GM18870 (cell line): ENCODE data around the gene MT1HL1.
A peak's percentile ranks its signal among the peaks of the same experiment; 100 is the strongest.

Experiments
- ATAC-seq: cut with Tn5 transposase; IDR thresholded peaks from one replicate; pipeline ENCODE4 v1.9.1; 2021; ENCODE audit warnings: moderate library complexity; ENCODE audit not compliant: unreplicated experiment

Gene MT1HL1

GRCh38 chr1:237004116-237004515, at the start of gene MT1HL1:
TSS of gene MT1HL1 (minus strand) at chr1:237004441. CDS start at chr1:237004372, 69 bp downstream.
- no peak for ATAC-seq

DNA sequence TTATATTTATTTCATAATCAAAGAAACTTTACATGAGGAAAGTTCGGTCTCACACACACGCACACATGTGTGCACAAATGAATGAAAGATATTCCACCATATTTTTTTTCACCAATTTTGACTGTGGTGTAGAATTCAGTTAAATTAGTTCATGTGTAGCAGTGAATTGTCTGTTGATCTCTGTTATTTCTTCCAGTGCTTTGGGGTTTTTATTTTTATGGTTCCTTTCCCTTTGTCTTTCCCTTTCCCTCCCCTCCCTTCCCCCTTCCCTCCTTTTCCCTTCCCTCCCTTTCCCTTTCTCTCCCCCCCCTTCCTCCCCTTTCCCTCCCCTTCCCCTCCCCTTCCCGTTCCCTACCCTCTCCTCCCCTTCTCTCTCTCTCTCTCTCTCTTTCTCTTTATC, 46.7 kb upstream of the MT1HL1 start:
- no peak for ATAC-seq

- no peak for ATAC-seq
Observed at GRCh38 chr1:237050185-237050584, 45.9 kb upstream of the MT1HL1 start.

- no peak for ATAC-seq
Observed at GRCh38 chr1:237048803-237049202, 44.6 kb upstream of the MT1HL1 start.

DNA sequence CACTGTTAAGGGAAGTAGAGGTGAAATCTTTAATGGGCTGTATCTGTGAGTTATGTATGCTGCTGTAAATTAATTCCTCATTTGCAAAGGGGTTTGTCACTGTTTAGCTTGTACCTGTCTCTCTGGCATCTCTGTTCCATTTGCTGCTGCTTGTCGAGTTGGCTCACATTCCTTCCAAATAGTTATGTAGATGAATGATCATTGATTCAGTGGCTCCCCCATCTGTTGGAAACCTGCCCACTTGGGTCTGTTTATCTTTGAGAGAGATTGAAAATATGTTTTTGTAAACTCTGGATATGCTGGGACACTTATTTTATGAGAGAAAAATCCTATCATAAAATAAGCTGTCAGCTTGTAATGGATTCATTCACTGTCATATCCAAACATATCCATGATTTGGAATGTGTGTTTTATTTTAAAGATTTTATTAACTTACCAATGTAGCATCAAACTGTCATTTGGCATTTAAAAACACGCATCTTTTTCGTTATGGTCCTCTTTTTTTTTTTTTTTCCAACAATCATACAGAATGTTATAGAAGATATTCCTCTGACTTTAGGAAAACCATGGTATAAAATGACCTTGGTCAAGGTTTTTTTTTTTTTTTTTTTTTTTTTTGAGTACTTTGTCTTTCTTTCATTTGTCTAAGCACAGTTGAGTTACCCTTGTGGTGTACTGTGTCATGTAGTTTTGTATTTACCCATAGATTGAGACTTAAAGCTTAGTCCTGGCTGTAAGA, 41.2 kb upstream of the MT1HL1 start:
- ATAC-seq = no peak

DNA sequence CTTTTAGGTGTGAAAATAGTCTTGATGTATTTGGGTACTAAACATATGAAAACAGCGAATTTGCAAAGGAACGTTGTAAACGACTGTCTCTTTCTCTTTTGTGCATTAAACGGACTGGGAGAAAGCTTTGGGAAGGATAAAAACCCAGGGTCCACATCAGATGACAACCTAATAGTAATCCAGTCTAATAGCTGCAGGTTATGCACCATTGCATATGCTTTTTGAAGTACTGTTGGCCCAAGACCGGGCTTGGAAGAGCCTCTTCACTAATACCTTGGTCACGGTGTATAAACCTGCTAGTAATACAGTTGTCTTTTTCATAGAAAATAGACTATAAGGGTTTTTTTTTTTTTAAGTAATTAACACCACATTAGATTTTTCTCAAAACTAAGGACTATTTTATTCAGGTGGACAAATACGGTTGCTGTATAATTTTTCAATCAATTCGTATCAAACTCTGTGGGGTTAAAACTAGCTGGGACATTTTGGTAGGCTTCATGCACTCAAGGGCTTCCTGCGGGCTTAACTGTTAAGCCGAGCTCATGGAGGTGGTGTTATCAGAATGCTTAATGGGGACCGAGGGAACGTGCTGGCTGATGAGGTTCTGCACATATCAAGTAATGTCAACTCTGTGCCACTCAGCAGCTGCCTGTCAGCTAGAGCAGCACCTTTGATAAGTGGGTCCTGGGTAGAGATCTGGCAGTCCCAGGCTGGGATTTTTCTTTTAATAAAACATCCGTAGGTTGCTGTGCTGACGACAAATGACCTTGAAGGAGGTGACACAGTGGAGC, 39.8 kb upstream of the MT1HL1 start:
- no peak for ATAC-seq

GRCh38 chr1:237042892-237043576, 38.8 kb upstream of the MT1HL1 start:
- ATAC-seq = no peak

DNA sequence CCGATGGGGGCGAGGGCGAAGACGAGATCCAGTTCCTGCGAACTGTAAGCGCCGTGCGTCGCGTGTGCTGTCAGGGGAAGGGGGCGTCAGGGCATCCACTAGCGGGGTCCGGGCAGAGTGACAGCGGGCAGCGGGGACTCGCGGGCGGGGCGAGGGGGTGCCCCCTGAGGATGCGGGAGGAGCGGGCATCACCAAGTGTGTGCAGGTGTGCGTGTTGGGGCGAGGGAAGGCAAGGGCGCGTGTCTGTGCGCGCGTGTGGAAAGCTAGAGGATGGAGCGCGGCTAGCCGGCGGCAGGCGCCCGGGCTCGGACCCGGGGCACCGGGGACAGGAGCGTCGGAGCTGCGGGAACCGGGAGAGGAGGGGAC, 38.3 kb upstream of the MT1HL1 start:
- ATAC-seq = no peak

DNA sequence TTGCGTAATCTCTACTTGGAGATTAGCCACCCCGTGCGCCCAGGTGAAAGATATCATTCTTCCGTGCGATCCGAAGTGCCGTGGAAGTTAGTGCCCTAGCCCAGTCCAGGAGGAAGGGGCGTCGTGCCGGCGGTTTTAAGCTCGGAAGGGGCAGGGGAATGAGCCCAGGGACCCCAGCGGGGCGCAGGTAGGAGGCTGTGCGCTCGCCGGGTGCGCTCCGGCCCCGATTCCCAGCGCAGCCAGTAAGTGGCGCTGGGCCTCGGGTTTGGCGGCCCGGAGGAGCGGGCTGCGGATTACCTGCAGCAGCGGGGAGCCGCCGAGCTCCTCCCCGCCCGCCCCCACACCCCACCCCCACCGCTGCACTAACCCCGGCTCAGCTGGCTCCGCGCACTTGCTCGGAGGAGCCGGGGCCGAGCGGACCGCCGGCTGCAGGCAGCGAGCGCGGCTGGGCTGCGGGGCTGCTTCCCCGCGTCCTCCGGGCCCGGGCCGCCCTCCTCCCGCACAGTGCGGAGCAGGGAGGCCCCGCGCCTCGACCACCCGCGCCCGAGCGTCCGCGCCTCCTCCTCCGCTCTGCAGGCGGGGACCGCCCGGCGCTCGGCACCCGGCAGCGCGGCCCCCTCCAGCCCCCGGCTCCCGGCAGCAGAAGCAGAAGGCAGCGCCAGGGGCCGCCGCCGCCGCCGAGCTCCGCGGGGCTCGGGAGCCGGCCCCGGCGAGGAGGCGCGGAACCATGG, 37.7 kb upstream of the MT1HL1 start, which contains the start of gene RYR2:
RYR2 (plus strand) TSS at position 390 of the 731 bp plus-strand sequence; CDS start at position 728, 338 bp downstream.
- ATAC-seq = no peak

DNA sequence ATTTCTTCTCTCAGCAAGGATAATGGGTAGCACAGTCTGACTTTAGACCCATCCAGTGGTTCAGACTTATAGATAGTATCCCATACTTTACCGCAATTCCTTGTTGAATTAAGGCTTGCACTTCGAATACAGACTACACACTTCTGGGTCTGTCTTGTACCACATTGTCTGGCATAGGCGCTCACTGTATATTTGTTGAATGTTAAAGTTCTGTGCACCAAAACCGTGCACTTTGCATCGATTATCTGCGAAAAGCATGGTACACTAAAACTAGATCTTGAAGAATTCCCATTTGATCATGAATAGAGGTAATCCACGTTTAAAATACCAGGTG, 37.2 kb upstream of the MT1HL1 start:
- no peak for ATAC-seq

- no peak for ATAC-seq
Observed at GRCh38 chr1:237040823-237041222, 36.6 kb upstream of the MT1HL1 start.

- no peak for ATAC-seq
Observed at GRCh38 chr1:237038211-237038610, 34.0 kb upstream of the MT1HL1 start.

DNA sequence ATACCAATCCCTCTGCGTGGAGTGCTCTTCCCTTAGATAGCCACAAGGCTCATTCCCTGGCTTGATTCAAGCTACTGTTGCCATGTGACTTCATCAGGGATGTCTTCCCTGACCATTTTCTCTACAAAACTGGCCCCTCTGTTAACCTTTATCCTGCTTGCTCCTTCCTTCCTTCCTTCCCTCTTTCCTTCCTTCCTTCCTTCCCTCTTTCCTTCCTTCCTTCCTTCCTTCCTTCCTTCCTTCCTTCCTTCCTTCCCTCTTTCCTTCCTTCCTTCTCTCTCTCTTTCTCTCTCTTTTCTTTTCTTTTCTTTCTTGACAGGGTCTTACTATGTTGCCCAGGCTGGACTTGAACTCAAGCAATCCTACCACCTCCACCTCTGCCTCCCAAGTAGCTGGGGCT, 31.5 kb upstream of the MT1HL1 start:
- no peak for ATAC-seq

- ATAC-seq = no peak
Observed at GRCh38 chr1:237033804-237034203, 29.6 kb upstream of the MT1HL1 start.

- no peak for ATAC-seq
Observed at GRCh38 chr1:237033061-237033460, 28.8 kb upstream of the MT1HL1 start.

DNA sequence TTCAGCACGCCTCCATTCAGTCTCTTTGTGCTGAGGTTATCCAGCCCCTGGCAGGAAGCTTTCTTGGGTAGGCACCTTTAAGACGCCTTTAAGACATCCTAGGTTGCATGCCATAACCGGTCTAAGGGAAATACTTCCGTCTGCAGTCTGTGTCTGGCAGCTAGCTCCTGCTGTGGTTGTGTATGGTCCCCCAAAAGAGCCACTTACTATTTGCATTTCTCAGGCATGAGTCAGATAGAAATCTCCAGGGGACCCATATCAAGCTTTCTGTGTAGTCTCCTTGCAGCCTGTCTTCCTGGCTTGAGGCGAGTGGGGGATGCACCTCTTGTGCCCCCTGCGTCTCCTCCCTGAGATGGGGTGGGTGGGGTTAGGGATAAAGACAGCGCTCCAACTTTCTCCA, 27.8 kb upstream of the MT1HL1 start:
- peak; percentile 87 for ATAC-seq

DNA sequence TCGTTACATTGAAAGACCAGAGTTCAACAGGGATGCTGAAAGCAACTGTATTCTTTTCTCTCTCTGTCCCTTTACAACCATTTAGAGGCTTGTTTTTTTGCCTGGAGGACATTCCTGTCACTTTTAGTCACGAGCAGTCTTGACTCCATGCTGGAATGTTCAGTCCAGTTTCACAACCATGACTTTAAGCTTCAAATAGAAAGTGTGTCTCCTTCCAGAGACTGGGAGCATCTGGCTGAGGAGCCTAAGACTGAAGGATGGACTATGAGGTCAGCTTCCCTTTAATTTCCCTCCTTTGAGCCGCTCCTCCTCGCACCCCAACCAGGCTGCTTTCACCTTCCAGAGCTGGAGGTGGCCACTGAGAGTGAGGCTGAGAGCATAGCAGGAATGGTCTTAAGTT, 27.2 kb upstream of the MT1HL1 start:
- ATAC-seq = no peak

- no peak for ATAC-seq
Observed at GRCh38 chr1:237029850-237030535, 25.8 kb upstream of the MT1HL1 start.

- ATAC-seq = no peak
Observed at GRCh38 chr1:237029240-237029639, 25.0 kb upstream of the MT1HL1 start.

GRCh38 chr1:237025358-237026074, 21.3 kb upstream of the MT1HL1 start:
- no peak for ATAC-seq
